Tongue (tissue), 2 donors: ENCODE results near the gene UBE2C. TPM values are rescaled to one million over a fixed set of nuclear protein-coding genes. Genes with fewer than 3 reads are reported as not detected.
"Not testable (repeated sequence)": the region's sequence is repeated elsewhere in the genome, so short reads cannot be mapped to it uniquely, and the experiment has no call there.

Experiments
- DNase-seq: peaks from one replicate; pipeline ENCODE4 v3.0.0-alpha.2; 2015
- total RNA-seq: library from RNA; depleted of rRNA; stranded (reverse); fragments of >200 nt; gene quantifications from one replicate; pipeline ENCODE4 v1.2.3, GENCODE V29; 2014

The UBE2C gene
- total RNA-seq, 1 donor from 2014 or later, result 13.8 TPM

GRCh38 chr20:45797955-45798354 is 14.5 kb upstream of the UBE2C start:
- not testable (repeated sequence) for DNase-seq

- peak; percentile 74 for DNase-seq
Observed at GRCh38 chr20:45798935-45799642, 13.4 kb upstream of the UBE2C start.

- no peak for DNase-seq
Observed at GRCh38 chr20:45801851-45802250, 10.6 kb upstream of the UBE2C start.

GRCh38 chr20:45810191-45810970 is 2.1 kb upstream of the UBE2C start:
- DNase-seq, result no peak

- no peak for DNase-seq
Observed at GRCh38 chr20:45813006-45813340, 529 bp downstream of the UBE2C start.

GRCh38 chr20:45813489-45813888 is 1.0 kb downstream of the UBE2C start:
- DNase-seq, result no peak

- DNase-seq, result no peak
Observed at GRCh38 chr20:45814314-45814713, 1.9 kb downstream of the UBE2C start.

GRCh38 chr20:45816951-45817350 is 4.5 kb downstream of the UBE2C start:
- no peak for DNase-seq

- no peak for DNase-seq
Observed at GRCh38 chr20:45817376-45818194, 5.1 kb downstream of the UBE2C start.

- DNase-seq, result no peak
Observed at GRCh38 chr20:45818239-45818638, 5.8 kb downstream of the UBE2C start.

- no peak for DNase-seq
Observed at GRCh38 chr20:45819466-45819865, 7.0 kb downstream of the UBE2C start.

- DNase-seq, result no peak
Observed at GRCh38 chr20:45821947-45822346, 9.5 kb downstream of the UBE2C start.

- DNase-seq, result peak; percentile 73
Observed at GRCh38 chr20:45822857-45823256, 10.4 kb downstream of the UBE2C start.

GRCh38 chr20:45823949-45824835 is 11.7 kb downstream of the UBE2C start:
- DNase-seq, result peak; percentile 71

- DNase-seq, result peak; percentile 95
Observed at GRCh38 chr20:45826381-45827019, 14.1 kb downstream of the UBE2C start.

- peak; percentile 84 for DNase-seq
Observed at GRCh38 chr20:45827030-45827652, 14.7 kb downstream of the UBE2C start, which contains the start of gene TNNC2. Gene TNNC2, minus strand, starts transcription at chr20:45827312. Its CDS starts 64 bp downstream, at chr20:45827248.

- no peak for DNase-seq
Observed at GRCh38 chr20:45827712-45828111, 15.3 kb downstream of the UBE2C start.

GRCh38 chr20:45828589-45828988 is 16.1 kb downstream of the UBE2C start:
- peak; percentile 97 for DNase-seq

- DNase-seq, result not testable (repeated sequence)
Observed at GRCh38 chr20:45829673-45830106, 17.2 kb downstream of the UBE2C start.

- DNase-seq, result no peak
Observed at GRCh38 chr20:45832619-45833018, 20.2 kb downstream of the UBE2C start.
